ENCODE measurements around the gene ARHGAP6. TPM values are rescaled to one million over a fixed set of nuclear protein-coding genes. Genes with fewer than 3 reads are reported as not detected.

ARHGAP6 gene
- total and polyA plus RNA-seq, 2 of the 13 experiments (the other 11 are each of a cell fraction or from before 2014, with no cell fraction given) = 0.11 TPM; not detected in 1

DNA sequence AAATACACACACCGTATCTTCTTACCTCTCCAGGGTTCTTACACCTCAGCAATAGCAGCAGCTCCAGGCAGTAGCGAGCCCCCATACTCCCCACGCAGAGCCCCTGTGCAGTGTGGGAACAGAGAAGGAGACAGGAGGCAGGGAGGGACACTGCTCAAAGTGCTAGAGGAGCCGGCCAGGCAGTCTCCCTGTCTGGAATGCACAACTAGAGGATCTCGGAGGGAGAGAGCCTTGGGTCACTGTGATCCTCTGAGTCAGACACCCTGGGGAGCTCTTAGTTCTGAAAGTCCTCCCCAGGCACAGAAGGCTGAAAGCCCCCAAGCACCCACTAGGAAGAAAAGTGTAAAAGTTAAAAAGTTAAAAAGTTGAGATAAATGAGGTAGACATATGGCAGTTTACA, 356.5 kb downstream of the ARHGAP6 start:
- ChIA-PET CTCF (ENCODE audit: low intra/inter-chr PET ratio, low total read pairs) (no interaction called here), POLR2A (no interaction called here)
- no TSS peak for BruUV-seq (replicated peaks)
- 86% methylated on average over 1 of the region's 5 CpGs for WGBS (ENCODE audit: low lambda C conversion rate)
- H3K9ac ChIP-seq (ENCODE audit: insufficient read depth, low read depth, low read length) = no peak overlapping the region
- no peaks in the 10 kb centered on the region for H3K36me3 ChIP-seq (replicated peaks in 1 of 2; ENCODE audit: control insufficient read depth in 1 of 2, insufficient read depth in 2 of 2, low read length in 2 of 2)
- H3K27ac ChIP-seq (ENCODE audit: extremely low read length, insufficient read depth, low read length) = no peak overlapping the region
- no peak for FAIRE-seq
- no peak for ATAC-seq
- no peak for DNase-seq (ENCODE audit: low spot score)
- H3K4me3 ChIP-seq (replicated peaks in 1 of 3; ENCODE audit: insufficient read depth in 1 of 3, low read depth in 2 of 3, low read length in 3 of 3) = no peak overlapping the region
- H3K27me3 ChIP-seq (ENCODE audit: control insufficient read depth in 1 of 2, insufficient read depth in 2 of 2, low read length in 2 of 2) = no peaks in the 10 kb centered on the region
- in situ Hi-C loops (cut with HindIII; ENCODE audit: extremely low pct_ligation_motif_present, low pct_unique_long_range_greater_than_20kb) (no loop called here), intact Hi-C loops (cut with micrococcal nuclease; ENCODE audit: unreplicated experiment) (no loop called here)
- no peaks in the 10 kb centered on the region for H3K79me2 ChIP-seq (ENCODE audit: insufficient read depth, low read length)
- H4K20me1 ChIP-seq (ENCODE audit: insufficient read depth, low read length) = no peaks in the 10 kb centered on the region
- H3K4me2 ChIP-seq (ENCODE audit: low read depth, low read length) = no peak overlapping the region
- no peaks in the 10 kb centered on the region for H3K4me1 ChIP-seq (ENCODE audit: insufficient read depth, low read length)
- H2AFZ ChIP-seq (ENCODE audit: low read length) = no peak overlapping the region
- TF ChIP-seq ZBTB40 (IDR thresholded peaks at IDR 0.05) (no peak), ZBTB40 (CRISPR knock-in tag; IDR thresholded peaks at IDR 0.05) (no peak), BCLAF1 (IDR thresholded peaks at IDR 0.05) (no peak), GATA4 (IDR thresholded peaks at IDR 0.05; ENCODE audit: borderline replicate concordance, low read depth) (no peak), ZNF274 (CRISPR knock-in tag; IDR thresholded peaks at IDR 0.05) (no peak), NKX3-1 (CRISPR knock-in tag; IDR thresholded peaks at IDR 0.05) (no peak), IRF2 (CRISPR knock-in tag; IDR thresholded peaks at IDR 0.05) (no peak), SMAD1 (CRISPR knock-in tag; IDR thresholded peaks at IDR 0.05; ENCODE audit: borderline replicate concordance, low read depth) (no peak), BCL6 (CRISPR knock-in tag; IDR thresholded peaks at IDR 0.05) (no peak)
- TF ChIP-seq, protein P1, sequence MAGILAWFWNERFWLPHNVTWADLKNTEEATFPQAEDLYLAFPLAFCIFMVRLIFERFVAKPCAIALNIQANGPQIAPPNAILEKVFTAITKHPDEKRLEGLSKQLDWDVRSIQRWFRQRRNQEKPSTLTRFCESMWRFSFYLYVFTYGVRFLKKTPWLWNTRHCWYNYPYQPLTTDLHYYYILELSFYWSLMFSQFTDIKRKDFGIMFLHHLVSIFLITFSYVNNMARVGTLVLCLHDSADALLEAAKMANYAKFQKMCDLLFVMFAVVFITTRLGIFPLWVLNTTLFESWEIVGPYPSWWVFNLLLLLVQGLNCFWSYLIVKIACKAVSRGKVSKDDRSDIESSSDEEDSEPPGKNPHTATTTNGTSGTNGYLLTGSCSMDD (CRISPR knock-in tag; IDR thresholded peaks at IDR 0.05) = no peak
- no peaks in the 10 kb centered on the region for H3K9me3 ChIP-seq (ENCODE audit: low read length)

Measured in HepG2 (cell line).